Stomach (tissue), 4 donors: ENCODE data around the gene FBXL4.

Experiments
- POLR2A ChIP-seq, 4 donors: fragments of 450-650 bp; IDR thresholded peaks; one replicate each; pipeline ENCODE4 v1.6.1; 2016; ENCODE audit warnings: antibody characterized with exemption in 4 of 4, control low read depth in 2 of 4, mild to moderate bottlenecking in 1 of 4, moderate library complexity in 1 of 4
- TF ChIP-seq, protein P1 (sequence below), 7 experiments: fragments of 450-650 bp in 4 of 7; fragments of 200-600 bp in 3 of 7; sonication (generic) in 3 of 7; IDR thresholded peaks; one replicate each; pipeline ENCODE4 v1.5.1; 2016 to 2019; ENCODE audit warnings: antibody characterized with exemption in 7 of 7, control low read depth in 2 of 7, mild to moderate bottlenecking in 1 of 7

DNA sequence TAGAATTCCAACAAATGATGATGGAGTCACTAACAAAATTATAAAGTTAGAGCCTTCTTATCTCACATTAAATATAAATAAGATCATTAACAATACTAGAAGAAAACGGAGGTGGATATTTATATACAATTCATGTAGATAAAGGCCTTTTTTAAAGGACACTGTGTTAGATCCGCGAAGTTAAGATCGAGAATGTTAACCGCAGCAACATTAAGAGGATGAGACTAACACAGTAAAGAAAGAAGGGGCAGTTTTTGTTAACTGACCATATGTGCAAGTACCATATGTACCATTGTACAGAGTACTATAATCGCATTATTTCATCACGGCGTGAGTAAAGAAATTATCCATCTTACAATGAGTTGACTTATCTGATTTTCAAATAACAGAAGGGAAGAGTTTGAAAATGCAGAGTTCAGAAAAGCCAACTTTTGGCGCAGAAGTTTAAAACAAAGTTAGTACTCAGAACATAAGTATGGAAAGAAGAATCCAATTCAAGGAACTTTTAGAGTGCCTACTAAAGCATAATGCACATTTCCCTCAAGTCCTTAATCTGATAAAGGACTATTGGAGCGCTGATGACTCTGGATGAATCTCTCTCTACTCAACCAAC lies 1.4 kb downstream of the FBXL4 start:
- TF ChIP-seq, protein P1, sequence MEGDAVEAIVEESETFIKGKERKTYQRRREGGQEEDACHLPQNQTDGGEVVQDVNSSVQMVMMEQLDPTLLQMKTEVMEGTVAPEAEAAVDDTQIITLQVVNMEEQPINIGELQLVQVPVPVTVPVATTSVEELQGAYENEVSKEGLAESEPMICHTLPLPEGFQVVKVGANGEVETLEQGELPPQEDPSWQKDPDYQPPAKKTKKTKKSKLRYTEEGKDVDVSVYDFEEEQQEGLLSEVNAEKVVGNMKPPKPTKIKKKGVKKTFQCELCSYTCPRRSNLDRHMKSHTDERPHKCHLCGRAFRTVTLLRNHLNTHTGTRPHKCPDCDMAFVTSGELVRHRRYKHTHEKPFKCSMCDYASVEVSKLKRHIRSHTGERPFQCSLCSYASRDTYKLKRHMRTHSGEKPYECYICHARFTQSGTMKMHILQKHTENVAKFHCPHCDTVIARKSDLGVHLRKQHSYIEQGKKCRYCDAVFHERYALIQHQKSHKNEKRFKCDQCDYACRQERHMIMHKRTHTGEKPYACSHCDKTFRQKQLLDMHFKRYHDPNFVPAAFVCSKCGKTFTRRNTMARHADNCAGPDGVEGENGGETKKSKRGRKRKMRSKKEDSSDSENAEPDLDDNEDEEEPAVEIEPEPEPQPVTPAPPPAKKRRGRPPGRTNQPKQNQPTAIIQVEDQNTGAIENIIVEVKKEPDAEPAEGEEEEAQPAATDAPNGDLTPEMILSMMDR (IDR thresholded peaks at IDR 0.05): no peak
- no peak for TF ChIP-seq POLR2A (IDR thresholded peaks at IDR 0.05)
